Inferior parietal cortex (tissue), 1 donor: ENCODE results near the gene BEX5.
"Not testable (repeated sequence)": the region's sequence is repeated elsewhere in the genome, so short reads cannot be mapped to it uniquely, and the experiment has no call there.

Experiments used
- DNase-seq: peaks from one replicate; pipeline ENCODE4 v3.0.0-alpha.2; 2016; ENCODE audit errors: extremely low spot score

The BEX5 gene

GRCh38 chrX:102155806-102156179 lies at the start of gene BEX5:
BEX5 (minus strand) TSS chrX:102155977; CDS start chrX:102154265, 1,712 bp downstream.
- peak; percentile 44 for DNase-seq

- DNase-seq, result no peak
Measured at GRCh38 chrX:102185967-102186720, 30.4 kb upstream of the BEX5 start.

- DNase-seq, result peak; percentile 13
Measured at GRCh38 chrX:102154900-102155805, 624 bp downstream of the BEX5 start.

- DNase-seq, result no peak
Measured at GRCh38 chrX:102154218-102154860, 1.4 kb downstream of the BEX5 start.

- DNase-seq, result not testable (repeated sequence)
Measured at GRCh38 chrX:102142274-102142673, 13.5 kb downstream of the BEX5 start, which contains the start of gene TCEAL6. TCEAL6 (minus strand) TSS chrX:102142481.

GRCh38 chrX:102141631-102142030 lies 14.1 kb downstream of the BEX5 start:
- not testable (repeated sequence) for DNase-seq

- DNase-seq, result not testable (repeated sequence)
Measured at GRCh38 chrX:102140876-102141275, 14.9 kb downstream of the BEX5 start.

- no peak for DNase-seq
Measured at GRCh38 chrX:102138064-102138463, 17.7 kb downstream of the BEX5 start.

GRCh38 chrX:102129473-102129872 lies 26.3 kb downstream of the BEX5 start:
- no peak for DNase-seq

DNA sequence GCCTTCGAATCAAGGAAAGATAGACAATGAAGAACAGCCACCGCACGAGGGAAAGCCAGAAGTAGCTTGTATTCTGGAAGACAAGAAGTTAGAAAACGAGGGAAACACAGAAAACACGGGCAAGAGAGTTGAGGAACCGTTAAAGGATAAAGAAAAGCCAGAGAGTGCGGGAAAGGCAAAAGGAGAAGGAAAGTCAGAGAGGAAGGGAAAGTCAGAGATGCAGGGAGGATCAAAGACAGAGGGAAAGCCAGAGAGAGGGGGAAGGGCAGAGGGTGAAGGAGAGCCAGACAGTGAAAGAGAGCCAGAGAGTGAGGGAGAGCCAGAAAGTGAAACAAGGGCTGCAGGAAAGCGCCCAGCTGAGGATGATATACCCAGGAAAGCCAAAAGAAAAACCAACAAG lies 28.9 kb downstream of the BEX5 start:
- no peak for DNase-seq

DNA sequence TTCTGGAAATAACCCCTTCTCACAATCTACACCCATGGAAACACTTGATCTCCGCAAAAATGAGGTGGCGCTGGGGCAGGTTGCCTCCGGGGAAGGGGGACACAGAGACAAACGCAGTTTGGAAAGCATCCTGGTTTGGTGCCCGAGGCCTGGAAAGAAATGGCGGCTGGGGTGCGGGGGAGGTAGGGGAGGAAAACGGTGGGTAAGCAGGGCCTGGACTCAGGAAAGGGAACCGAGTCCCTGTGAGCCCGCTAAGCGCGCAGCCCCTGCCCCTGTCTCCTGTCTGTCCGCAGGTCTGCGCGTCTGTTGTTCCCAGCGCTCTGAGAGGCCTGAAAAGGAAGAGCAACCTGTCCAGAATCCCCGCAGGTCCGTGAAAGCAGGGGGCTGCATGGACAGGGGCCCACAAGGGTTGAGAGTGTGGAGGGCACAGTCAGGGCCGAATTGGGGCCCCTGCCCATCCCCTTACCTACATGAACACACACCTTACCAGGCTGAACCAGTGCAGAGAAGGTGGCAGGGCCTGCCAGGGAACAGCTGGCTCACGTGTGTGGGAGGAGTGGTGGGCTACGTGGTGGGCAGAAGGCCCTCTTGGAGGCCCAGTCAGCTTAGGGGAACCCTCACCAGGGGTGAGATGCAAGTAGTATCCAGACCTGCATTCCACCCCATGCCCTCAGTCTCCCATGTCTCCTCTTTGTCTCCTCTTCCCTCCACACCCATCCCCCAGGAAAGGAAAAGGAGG lies 29.5 kb downstream of the BEX5 start:
- not testable (repeated sequence) for DNase-seq

DNA sequence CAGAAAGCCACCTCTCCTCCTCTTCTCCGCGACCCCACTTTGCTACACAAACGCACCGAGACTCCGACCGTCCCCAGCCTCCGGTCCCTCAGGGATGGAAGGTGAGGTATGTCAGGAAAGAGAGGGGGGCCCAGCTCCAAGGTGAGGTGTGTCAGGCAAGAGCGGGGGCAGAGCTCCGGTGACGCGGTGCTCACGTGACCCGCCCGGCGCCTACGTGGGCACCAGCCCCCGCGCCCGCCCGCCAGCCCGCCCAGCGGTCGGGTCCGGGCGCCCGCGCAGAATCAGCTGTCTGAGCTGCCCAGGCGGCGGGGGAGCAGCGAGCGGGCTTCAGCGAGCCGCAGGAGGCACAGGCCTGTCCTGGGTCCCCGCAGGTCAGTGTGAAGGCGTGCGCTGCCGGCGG lies 30.3 kb downstream of the BEX5 start, which contains the start of gene TCEAL2:
TCEAL2 (plus strand) TSS at position 244 of the 400 bp plus-strand sequence. CDS start 1,152 bp downstream, outside the sequence.
- not testable (repeated sequence) for DNase-seq

DNA sequence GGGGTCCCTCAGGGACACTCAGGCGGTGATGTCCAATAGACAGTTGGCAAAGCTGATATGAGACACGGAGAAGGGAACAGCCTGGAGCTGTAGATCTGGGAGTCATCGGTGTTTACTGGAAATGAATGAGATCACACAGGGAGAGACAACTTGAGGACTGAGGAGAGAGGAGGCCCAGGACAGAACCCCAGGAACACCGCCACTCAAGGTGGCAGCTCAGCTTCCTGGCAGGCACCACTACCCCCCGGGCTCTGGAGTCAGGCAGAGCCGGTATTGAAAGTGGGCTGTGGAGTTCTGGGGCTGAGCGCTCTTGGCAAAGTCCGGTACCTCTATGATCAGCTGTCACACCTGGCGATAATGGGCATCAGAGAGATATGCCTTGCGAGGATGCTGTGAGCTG lies 30.8 kb downstream of the BEX5 start:
- DNase-seq, result not testable (repeated sequence)

DNA sequence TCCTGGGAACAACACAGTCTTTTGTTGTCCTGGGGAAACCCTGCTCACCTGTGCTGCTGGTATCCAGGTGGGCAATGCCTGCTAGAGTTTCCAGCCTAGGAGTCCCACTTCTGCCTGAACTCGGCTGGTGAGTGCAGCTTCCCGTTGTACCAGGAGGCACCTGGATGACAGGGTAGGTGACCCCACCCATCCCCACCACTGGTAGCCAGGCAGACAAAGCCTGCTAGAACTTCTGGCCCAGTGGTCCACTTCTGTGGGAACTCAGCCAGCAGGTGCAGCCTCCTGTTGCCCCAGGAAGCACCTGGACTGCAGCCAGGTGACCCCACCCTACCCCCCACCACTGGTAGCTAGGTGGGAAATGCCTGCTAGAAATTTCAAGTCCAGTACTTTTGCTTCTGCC lies 40.0 kb downstream of the BEX5 start:
- DNase-seq, result no peak

- no peak for DNase-seq
Measured at GRCh38 chrX:102113367-102113766, 42.4 kb downstream of the BEX5 start.
